Measurements from ENCODE around the gene PHLDA3.
"Not testable (repeated sequence)": the region's sequence is repeated elsewhere in the genome, so short reads cannot be mapped to it uniquely, and the experiment has no call there.

The PHLDA3 gene

GRCh38 chr1:201473296-201473695, 4.3 kb upstream of the PHLDA3 start:
- Histone ChIP-seq H3K4me3 (ENCODE audit: extremely low read depth, insufficient read depth, low read length, poor library complexity, severe bottlenecking) (no peak overlapping the region), H3K36me3 (ENCODE audit: control insufficient read depth, insufficient read depth, low read length) (no peaks in the 10 kb centered on the region), H3K27ac (ENCODE audit: low read depth, low read length, severe bottlenecking) (no peak overlapping the region), H3K9me3 (ENCODE audit: control insufficient read depth, low read length) (no peaks in the 10 kb centered on the region), H3K4me1 (ENCODE audit: control insufficient read depth, insufficient read depth, low read length, poor library complexity, severe bottlenecking) (peaks cover 8% of the 10 kb centered on the region)
- WGBS, 2 experiments (ENCODE audit: insufficient coverage in 2 of 2) = 90 to 96% methylated on average over 1 to 2 of the region's 2 CpGs

GRCh38 chr1:201472321-201472720, 3.3 kb upstream of the PHLDA3 start:
- H3K36me3 ChIP-seq (ENCODE audit: control insufficient read depth, insufficient read depth, low read length); H3K4me1 ChIP-seq (ENCODE audit: control insufficient read depth, insufficient read depth, low read length, poor library complexity, severe bottlenecking); H3K9me3 ChIP-seq (ENCODE audit: control insufficient read depth, low read length); H3K4me3 ChIP-seq (ENCODE audit: extremely low read depth, insufficient read depth, low read length, poor library complexity, severe bottlenecking); H3K27ac ChIP-seq (ENCODE audit: low read depth, low read length, severe bottlenecking): not testable (repeated sequence)
- 89 to 98% methylated on average over 4 of the region's 8 CpGs for WGBS, 2 experiments (ENCODE audit: insufficient coverage in 2 of 2)

- no peaks in the 10 kb centered on the region for H3K9me3 ChIP-seq (ENCODE audit: control insufficient read depth, low read length)
- peaks cover 13% of the 10 kb centered on the region for H3K36me3 ChIP-seq (ENCODE audit: control insufficient read depth, insufficient read depth, low read length)
- WGBS, 2 experiments (ENCODE audit: insufficient coverage in 2 of 2) = 92 to 94% methylated on average over 2 to 3 of the region's 3 CpGs
- no peak overlapping the region for H3K4me3 ChIP-seq (ENCODE audit: extremely low read depth, insufficient read depth, low read length, poor library complexity, severe bottlenecking)
- peaks cover 8% of the 10 kb centered on the region for H3K4me1 ChIP-seq (ENCODE audit: control insufficient read depth, insufficient read depth, low read length, poor library complexity, severe bottlenecking)
- no peak overlapping the region for H3K27ac ChIP-seq (ENCODE audit: low read depth, low read length, severe bottlenecking)
These were observed 2.8 kb upstream of the PHLDA3 start for GRCh38 chr1:201471772-201472171.

DNA sequence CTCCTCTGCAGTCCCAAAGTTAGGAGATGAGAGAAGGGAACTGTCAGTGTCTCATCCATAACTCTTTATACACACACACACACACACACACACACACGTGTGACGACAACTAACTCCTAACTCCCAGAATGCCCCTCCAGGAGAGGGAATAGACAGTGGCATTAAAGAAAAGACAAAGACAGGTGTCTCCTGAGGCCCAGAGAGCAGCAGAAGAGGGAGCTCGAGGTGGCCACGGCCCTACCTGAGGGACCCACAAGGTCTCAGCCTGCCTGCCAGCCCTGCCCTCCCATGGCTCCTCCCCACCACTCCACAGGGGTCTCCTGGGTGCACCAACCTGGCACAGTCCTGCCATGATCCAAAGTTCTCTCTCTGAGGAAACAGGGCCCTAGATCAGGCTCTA, 1.6 kb upstream of the PHLDA3 start:
- WGBS, 2 experiments (ENCODE audit: insufficient coverage in 2 of 2) = 59 to 80% methylated on average over 2 to 3 of the region's 4 CpGs
- H3K27ac ChIP-seq (ENCODE audit: low read depth, low read length, severe bottlenecking) = no peak overlapping the region
- H3K4me1 ChIP-seq (ENCODE audit: control insufficient read depth, insufficient read depth, low read length, poor library complexity, severe bottlenecking) = peaks cover 17% of the 10 kb centered on the region
- H3K9me3 ChIP-seq (ENCODE audit: control insufficient read depth, low read length) = no peaks in the 10 kb centered on the region
- peaks cover 22% of the 10 kb centered on the region for H3K36me3 ChIP-seq (ENCODE audit: control insufficient read depth, insufficient read depth, low read length)
- H3K4me3 ChIP-seq (ENCODE audit: extremely low read depth, insufficient read depth, low read length, poor library complexity, severe bottlenecking) = no peak overlapping the region

DNA sequence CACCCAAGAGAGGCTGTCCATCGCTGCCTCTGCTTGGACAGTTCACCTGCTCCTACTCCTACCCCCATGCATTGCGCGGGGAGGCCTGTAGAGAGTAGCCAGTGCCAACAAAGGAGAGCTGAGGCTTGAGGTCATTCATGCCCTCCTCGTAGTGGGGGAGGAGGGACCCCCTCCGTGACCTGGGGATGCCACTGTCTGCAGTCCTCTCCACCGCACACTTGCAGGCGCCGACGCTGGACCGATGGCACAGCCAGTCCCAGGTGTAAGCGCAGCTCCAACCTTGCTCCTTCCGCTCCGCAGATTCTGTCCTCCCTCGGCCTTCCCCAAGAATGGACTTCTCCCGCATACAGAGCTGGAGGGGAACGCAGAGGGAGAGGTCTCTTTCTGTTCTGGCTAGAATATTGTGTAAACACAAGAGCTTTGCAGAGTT, 672 bp upstream of the PHLDA3 start:
- peaks cover 18% of the 10 kb centered on the region for H3K4me1 ChIP-seq (ENCODE audit: control insufficient read depth, insufficient read depth, low read length, poor library complexity, severe bottlenecking)
- no peaks in the 10 kb centered on the region for H3K9me3 ChIP-seq (ENCODE audit: control insufficient read depth, low read length)
- 17 to 30% methylated on average over 10 to 11 of the region's 16 CpGs for WGBS, 2 experiments (ENCODE audit: insufficient coverage in 2 of 2)
- H3K27ac ChIP-seq (ENCODE audit: low read depth, low read length, severe bottlenecking) = no peak overlapping the region
- peaks cover 31% of the 10 kb centered on the region for H3K36me3 ChIP-seq (ENCODE audit: control insufficient read depth, insufficient read depth, low read length)
- H3K4me3 ChIP-seq (ENCODE audit: extremely low read depth, insufficient read depth, low read length, poor library complexity, severe bottlenecking) = peak overlapping the region; percentile 73

GRCh38 chr1:201468501-201468843, 516 bp downstream of the PHLDA3 start:
- H3K4me1 ChIP-seq (ENCODE audit: control insufficient read depth, insufficient read depth, low read length, poor library complexity, severe bottlenecking) = peaks cover 18% of the 10 kb centered on the region
- WGBS, 2 experiments (ENCODE audit: insufficient coverage in 2 of 2) = 1 to 2% methylated on average over 44 of the region's 44 CpGs

DNA sequence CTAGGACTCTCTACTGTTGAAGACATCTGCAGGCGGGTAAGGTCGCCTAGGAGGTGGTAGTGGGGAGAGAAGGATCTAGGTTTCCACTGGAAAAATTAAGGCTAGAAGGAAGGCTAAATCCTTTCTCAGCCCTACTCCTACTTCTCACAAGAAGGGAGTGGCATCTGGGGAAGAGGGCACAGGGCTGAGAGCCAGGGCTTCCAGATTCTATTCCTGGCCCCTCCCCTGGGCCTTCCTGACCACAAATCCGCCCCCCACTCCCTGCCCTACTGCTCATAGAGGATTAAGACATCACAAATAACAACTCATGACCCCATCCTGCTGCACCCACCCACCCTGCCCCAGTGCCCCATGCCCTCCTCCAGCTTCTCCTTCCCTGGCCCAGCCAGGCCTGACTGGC, 2.5 kb downstream of the PHLDA3 start:
- H3K9me3 ChIP-seq (ENCODE audit: control insufficient read depth, low read length) = no peaks in the 10 kb centered on the region
- H3K36me3 ChIP-seq (ENCODE audit: control insufficient read depth, insufficient read depth, low read length) = peaks cover 38% of the 10 kb centered on the region
- peak overlapping the region; percentile 73 for H3K4me3 ChIP-seq (ENCODE audit: extremely low read depth, insufficient read depth, low read length, poor library complexity, severe bottlenecking)
- peaks cover 25% of the 10 kb centered on the region for H3K4me1 ChIP-seq (ENCODE audit: control insufficient read depth, insufficient read depth, low read length, poor library complexity, severe bottlenecking)
- no peak overlapping the region for H3K27ac ChIP-seq (ENCODE audit: low read depth, low read length, severe bottlenecking)
- WGBS, 2 experiments (ENCODE audit: insufficient coverage in 2 of 2) = 93% methylated on average over 2 of the region's 3 CpGs; no CpG with 5 or more reads in 1 of the 2 experiments

More at GRCh38 chr1:201468501-201468843, 516 bp downstream of the PHLDA3 start:
- Histone ChIP-seq H3K4me3 (ENCODE audit: extremely low read depth, insufficient read depth, low read length, poor library complexity, severe bottlenecking) (peak overlapping the region; percentile 73), H3K36me3 (ENCODE audit: control insufficient read depth, insufficient read depth, low read length) (peaks cover 38% of the 10 kb centered on the region), H3K9me3 (ENCODE audit: control insufficient read depth, low read length) (no peaks in the 10 kb centered on the region), H3K27ac (ENCODE audit: low read depth, low read length, severe bottlenecking) (peak overlapping the region; percentile 69)

- WGBS, 2 experiments (ENCODE audit: insufficient coverage in 2 of 2) = 92% methylated on average over 5 to 8 of the region's 9 CpGs
- Histone ChIP-seq H3K9me3 (ENCODE audit: control insufficient read depth, low read length) (no peaks in the 10 kb centered on the region), H3K27ac (ENCODE audit: low read depth, low read length, severe bottlenecking) (no peak overlapping the region), H3K4me3 (ENCODE audit: extremely low read depth, insufficient read depth, low read length, poor library complexity, severe bottlenecking) (peak overlapping the region; percentile 73), H3K36me3 (ENCODE audit: control insufficient read depth, insufficient read depth, low read length) (peaks cover 38% of the 10 kb centered on the region), H3K4me1 (ENCODE audit: control insufficient read depth, insufficient read depth, low read length, poor library complexity, severe bottlenecking) (peaks cover 32% of the 10 kb centered on the region)
These were observed 3.2 kb downstream of the PHLDA3 start for GRCh38 chr1:201465698-201466290.

GRCh38 chr1:201463071-201463552, 5.9 kb downstream of the PHLDA3 start:
- 84 to 85% methylated on average over 4 of the region's 7 CpGs for WGBS, 2 experiments (ENCODE audit: insufficient coverage in 2 of 2)
- no peak overlapping the region for H3K4me3 ChIP-seq (ENCODE audit: extremely low read depth, insufficient read depth, low read length, poor library complexity, severe bottlenecking)
- H3K36me3 ChIP-seq (ENCODE audit: control insufficient read depth, insufficient read depth, low read length) = peaks cover 38% of the 10 kb centered on the region
- H3K9me3 ChIP-seq (ENCODE audit: control insufficient read depth, low read length) = no peaks in the 10 kb centered on the region
- peaks cover 39% of the 10 kb centered on the region for H3K4me1 ChIP-seq (ENCODE audit: control insufficient read depth, insufficient read depth, low read length, poor library complexity, severe bottlenecking)
- H3K27ac ChIP-seq (ENCODE audit: low read depth, low read length, severe bottlenecking) = peak overlapping the region; percentile 1

- no peaks in the 10 kb centered on the region for H3K9me3 ChIP-seq (ENCODE audit: control insufficient read depth, low read length)
- H3K36me3 ChIP-seq (ENCODE audit: control insufficient read depth, insufficient read depth, low read length) = peaks cover 26% of the 10 kb centered on the region
- no peak overlapping the region for H3K4me3 ChIP-seq (ENCODE audit: extremely low read depth, insufficient read depth, low read length, poor library complexity, severe bottlenecking)
- H3K4me1 ChIP-seq (ENCODE audit: control insufficient read depth, insufficient read depth, low read length, poor library complexity, severe bottlenecking) = peaks cover 51% of the 10 kb centered on the region
- H3K27ac ChIP-seq (ENCODE audit: low read depth, low read length, severe bottlenecking) = peak overlapping the region; percentile 95
- 80 to 87% methylated on average over 11 to 13 of the region's 13 CpGs for WGBS, 2 experiments (ENCODE audit: insufficient coverage in 2 of 2)
These were observed 7.1 kb downstream of the PHLDA3 start for GRCh38 chr1:201461645-201462441.
